Coronary artery (tissue), 2 donors: Measurements from ENCODE around the gene MUC6.

ENCODE experiments used
- DNase-seq: peaks from one replicate; pipeline ENCODE4 v3.0.0-alpha.2; 2017; ENCODE audit warnings: low spot score
- H3K27ac ChIP-seq, 2 donors: fragments of 200-600 bp; sonication (generic); one replicate each; pipeline ENCODE4 v1.5.1; 2016 to 2019
- H3K4me3 ChIP-seq: fragments of 200-600 bp; sonication (generic); 2 replicates; pipeline ENCODE4 v1.5.1; 2016; ENCODE audit warnings: mild to moderate bottlenecking, moderate library complexity
- CTCF ChIP-seq: fragments of 200-600 bp; sonication (generic); IDR thresholded peaks from one replicate; pipeline ENCODE4 v1.5.1; 2019; ENCODE audit warnings: antibody characterized with exemption

Gene MUC6

GRCh38 chr11:1026163-1026450, 10.4 kb downstream of the MUC6 start:
- Histone ChIP-seq H3K27ac (no peak overlapping the region), H3K4me3 (no peak overlapping the region)
- TF ChIP-seq CTCF = no peak
- DNase-seq = no peak

GRCh38 chr11:1025410-1026162, 10.9 kb downstream of the MUC6 start:
- Histone ChIP-seq H3K4me3 (no peak overlapping the region), H3K27ac (no peak overlapping the region)
- DNase-seq = no peak
- TF ChIP-seq CTCF = no peak

- DNase-seq = no peak
- TF ChIP-seq CTCF = no peak
Observed at GRCh38 chr11:1024597-1025409, 11.7 kb downstream of the MUC6 start.

GRCh38 chr11:1023811-1024596, 12.5 kb downstream of the MUC6 start:
- no peak for DNase-seq
- no peak for TF ChIP-seq CTCF
- no peak overlapping the region for H3K4me3 ChIP-seq
- H3K27ac ChIP-seq = no peak overlapping the region

More at GRCh38 chr11:1024597-1025409, 11.7 kb downstream of the MUC6 start:
- Histone ChIP-seq H3K27ac (no peak overlapping the region), H3K4me3 (no peak overlapping the region)

- no peak overlapping the region for H3K27ac ChIP-seq
- no peak for DNase-seq
- TF ChIP-seq CTCF = no peak
- no peak overlapping the region for H3K4me3 ChIP-seq
Observed at GRCh38 chr11:1022908-1023810, 13.4 kb downstream of the MUC6 start.

GRCh38 chr11:1022411-1022810, 14.1 kb downstream of the MUC6 start:
- no peak overlapping the region for H3K4me3 ChIP-seq
- no peak for DNase-seq
- no peak overlapping the region for H3K27ac ChIP-seq
- TF ChIP-seq CTCF = no peak
